Measurements from ENCODE around the gene NKX2-1.
A peak's percentile ranks its signal among the peaks of the same experiment; 100 is the strongest.
"Not testable (repeated sequence)": the region's sequence is repeated elsewhere in the genome, so short reads cannot be mapped to it uniquely, and the experiment has no call there.

Gene NKX2-1

GRCh38 chr14:36519431-36520321, at the start of gene NKX2-1:
NKX2-1 (minus strand) TSS chr14:36520232; CDS start chr14:36520129, 103 bp downstream.
- no peak for DNase-seq (ENCODE audit: low spot score)

GRCh38 chr14:36556811-36557433, 36.9 kb upstream of the NKX2-1 start:
- peak; percentile 51 for DNase-seq (ENCODE audit: low spot score)

- no peak for DNase-seq (ENCODE audit: low spot score)
These were observed 36.1 kb upstream of the NKX2-1 start for GRCh38 chr14:36555998-36556743.

- peak; percentile 65 for DNase-seq (ENCODE audit: low spot score)
These were observed 33.7 kb upstream of the NKX2-1 start for GRCh38 chr14:36553656-36554260.

DNA sequence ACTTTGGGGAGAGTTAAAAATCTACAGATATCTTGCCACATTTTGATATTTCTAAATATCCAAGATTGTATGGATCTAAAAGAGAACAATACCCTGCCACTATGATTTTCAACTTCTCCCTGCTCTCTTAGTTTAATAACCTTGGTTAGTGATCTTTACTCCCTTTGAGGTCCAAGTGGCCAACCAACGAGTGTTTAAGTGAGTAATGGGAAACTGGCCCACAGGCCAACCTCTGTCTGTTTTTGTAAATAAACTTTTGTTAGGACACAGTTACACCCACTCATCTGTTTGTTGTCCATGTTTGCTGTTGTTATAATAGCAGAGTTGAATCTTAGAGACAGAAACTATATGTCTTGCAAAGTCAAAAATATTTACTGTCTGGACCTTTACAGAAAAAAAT, 30.9 kb upstream of the NKX2-1 start:
- DNase-seq (ENCODE audit: low spot score) = no peak

DNA sequence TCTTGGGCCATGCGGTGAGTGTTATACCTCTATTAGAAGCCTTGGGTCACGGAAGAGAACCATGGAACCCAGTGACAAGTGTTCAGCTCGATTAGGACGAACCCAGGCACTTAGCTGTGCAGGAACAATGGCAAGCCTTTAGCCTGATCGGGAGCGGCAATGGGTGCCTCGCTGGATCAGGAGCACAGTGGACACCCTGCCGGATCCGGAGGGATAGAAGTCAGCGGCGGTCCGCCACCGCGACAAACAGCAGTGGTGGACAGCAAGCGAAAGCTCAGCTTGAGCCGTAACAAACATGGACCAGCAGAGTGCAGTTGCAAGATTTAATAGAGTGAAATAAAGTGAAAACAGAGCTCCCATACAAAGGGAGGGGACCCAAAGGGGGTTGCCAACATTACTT, 24.2 kb upstream of the NKX2-1 start:
- DNase-seq (ENCODE audit: low spot score) = not testable (repeated sequence)

DNA sequence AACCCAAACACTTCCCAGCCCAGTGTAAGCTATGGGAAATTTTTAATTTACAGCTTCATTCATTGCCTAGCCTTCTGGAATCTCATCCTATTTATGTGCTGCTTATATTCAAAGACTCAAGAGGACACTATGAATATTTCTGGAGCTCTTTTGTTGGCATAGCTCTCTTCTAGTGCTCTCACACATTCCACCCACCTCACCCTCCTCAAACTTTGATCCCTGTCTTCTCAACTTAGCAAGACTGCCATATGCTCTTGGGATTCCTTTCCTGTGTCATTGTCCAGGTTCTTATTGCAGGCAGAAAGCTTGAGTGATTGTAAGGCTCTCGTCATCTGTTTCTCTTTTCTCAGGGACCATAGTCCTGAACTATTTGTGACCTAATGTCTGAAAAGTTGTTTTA, 18.0 kb upstream of the NKX2-1 start:
- no peak for DNase-seq (ENCODE audit: low spot score)

DNA sequence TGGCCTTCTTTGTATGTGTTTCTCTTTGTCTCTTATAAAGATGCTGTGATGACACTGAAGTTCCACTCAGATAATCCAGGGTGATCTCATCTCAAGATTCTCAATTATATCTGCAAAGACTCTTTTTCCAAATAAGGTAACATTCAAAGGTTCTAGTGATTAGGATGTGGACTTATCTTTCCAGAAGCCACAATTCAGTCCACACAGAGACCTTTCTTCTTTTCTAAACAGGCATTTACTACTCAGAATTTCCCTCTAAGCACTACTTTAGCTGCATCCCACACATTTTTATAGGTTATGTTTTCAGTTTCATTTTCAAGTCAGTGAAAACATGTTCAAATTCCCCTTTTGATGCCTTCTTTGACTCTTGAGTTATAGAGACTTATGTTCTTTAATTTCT, 9.0 kb upstream of the NKX2-1 start:
- DNase-seq (ENCODE audit: low spot score) = no peak

- no peak for DNase-seq (ENCODE audit: low spot score)
These were observed 5.7 kb upstream of the NKX2-1 start for GRCh38 chr14:36525746-36526099.

GRCh38 chr14:36524874-36525745, 5.1 kb upstream of the NKX2-1 start:
- DNase-seq (ENCODE audit: low spot score) = peak; percentile 59

DNA sequence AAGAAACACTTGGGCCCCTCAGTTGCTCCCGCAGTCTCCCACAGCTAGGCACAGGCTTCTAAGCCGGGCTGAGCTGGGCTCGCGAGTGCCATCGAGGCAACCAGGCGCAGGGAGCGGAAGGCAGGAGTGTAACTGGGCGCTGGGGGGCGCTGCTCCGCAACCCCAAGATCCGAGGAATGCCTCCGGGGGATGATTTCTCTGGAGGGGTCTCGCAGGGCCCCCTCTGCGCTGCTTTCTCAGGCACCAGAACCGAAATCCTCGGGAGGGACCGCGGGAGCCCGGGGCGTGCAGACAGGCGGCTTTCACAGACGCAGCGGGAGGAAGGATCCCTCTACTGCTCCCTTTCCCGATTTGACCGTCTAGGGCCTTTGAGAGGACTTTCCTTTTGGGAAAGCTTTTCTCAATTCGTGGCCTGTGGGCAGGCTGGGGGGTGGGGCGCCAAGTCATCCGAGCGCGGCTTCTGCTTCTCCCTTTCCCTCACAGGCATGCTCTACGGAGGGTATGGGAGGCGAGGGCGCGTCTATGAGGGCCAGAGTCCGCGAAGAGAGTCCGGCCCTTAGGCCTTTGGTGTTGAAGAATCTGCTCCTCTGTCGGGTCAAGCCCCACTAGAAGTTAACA, 4.3 kb upstream of the NKX2-1 start:
- no peak for DNase-seq (ENCODE audit: low spot score)

DNA sequence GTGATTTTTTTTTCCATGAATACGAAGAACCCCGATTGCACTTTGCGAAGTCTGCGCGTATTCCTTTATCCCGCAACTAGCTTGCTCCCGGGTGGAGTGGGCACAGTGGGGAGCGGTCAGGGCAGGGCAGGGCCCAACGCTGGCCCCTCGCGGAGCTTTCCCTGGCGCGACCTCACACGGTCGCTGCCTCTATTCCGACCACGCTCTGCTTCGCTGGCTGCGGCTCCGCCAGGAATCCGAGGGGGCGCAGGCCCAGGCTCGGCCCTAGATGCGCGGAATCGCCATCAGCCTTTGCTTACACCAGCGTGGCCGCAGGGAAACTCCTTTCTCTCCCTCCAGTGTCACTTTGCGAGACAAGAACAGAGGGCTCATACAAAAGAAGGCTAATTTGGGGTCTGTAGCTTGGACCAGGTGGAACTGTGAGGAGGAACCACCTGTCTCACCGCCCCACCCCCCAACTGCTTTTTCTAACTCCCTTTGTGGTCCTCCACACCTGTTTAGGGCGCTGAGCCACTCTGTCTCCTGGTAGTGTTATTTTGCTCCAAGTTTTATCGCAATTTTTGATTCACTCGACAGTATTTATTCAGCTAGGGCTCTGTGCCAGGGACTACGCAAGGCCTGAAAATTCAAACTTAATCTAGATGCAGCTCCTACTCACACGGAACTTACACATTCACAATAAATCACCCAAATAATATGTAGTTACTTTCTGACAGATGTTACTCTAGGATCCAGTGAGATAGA, 3.1 kb upstream of the NKX2-1 start:
- no peak for DNase-seq (ENCODE audit: low spot score)

DNA sequence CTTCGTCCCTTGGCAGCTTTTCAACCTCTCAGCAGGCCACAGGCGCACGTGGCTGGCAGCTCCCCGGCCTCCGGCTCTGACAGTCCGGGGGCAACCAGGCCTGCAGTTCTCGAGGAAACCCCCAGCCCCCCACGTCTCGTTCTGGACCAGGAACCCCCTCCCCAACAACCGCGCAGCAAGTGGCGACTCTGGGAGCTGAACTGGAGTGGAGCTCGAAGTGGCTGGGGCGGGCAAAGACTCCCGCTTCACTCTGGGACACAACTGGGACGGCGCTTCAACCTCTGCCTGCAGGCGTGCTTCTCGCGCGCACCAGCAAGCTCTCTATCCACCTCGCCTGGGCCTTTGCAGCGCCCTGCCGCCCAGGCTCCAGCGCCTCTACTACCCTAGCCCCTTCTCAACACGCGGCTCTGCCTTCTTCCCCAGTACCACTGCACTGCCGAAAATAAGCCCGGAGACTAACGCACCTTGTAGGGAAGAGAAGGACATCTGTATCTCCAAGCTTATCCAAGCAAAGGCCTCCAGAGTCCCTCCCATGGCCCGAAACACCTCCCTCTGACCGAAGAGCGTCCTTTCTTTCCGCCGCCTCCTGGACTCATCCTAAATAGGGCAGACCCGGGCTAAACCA, 2.4 kb upstream of the NKX2-1 start:
- DNase-seq (ENCODE audit: low spot score) = no peak

- DNase-seq (ENCODE audit: low spot score) = no peak
These were observed 1.7 kb upstream of the NKX2-1 start for GRCh38 chr14:36521598-36522345.

GRCh38 chr14:36520601-36521525, 831 bp upstream of the NKX2-1 start:
- no peak for DNase-seq (ENCODE audit: low spot score)

DNA sequence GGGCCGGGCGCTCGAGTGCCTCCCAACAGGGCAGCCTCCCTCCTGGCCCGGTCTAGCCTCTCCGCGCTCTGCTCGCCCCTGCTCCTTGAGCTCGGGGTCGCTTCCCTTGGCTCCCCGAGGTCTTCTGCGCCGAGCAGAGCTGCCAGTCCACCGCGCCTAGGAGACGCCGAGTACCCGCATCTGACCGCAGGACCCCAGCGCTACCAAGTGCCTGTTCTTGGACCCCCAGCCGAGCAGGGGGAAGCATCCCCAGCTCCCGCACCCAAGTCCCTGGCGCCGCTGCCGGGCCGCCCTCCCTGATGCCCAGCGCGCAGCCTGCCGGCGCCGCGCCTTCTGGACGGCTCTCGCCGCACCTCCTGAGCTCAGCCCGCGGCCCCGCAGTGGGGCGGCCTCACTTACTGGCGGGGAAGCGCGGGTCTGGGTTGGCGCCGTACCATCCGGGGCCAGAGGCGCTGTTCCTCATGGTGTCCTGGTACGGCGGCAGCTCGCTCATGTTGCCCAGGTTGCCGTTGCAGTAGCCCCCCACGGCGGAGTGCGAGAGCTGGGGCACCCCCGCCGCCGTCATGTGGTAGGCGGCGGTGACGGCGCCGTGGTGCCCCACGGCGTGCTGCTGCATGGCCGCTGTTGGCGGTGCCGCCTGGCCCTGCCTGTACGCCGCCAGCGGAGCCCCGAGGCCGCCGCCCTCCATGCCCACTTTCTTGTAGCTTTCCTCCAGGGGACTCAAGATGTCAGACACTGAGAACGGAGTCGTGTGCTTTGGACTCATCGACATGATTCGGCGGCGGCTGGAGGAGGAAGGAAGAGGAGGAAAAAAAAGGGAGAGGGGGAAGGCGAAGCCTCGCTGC, 1.2 kb downstream of the NKX2-1 start:
- DNase-seq (ENCODE audit: low spot score) = no peak

- DNase-seq (ENCODE audit: low spot score) = no peak
These were observed 1.9 kb downstream of the NKX2-1 start for GRCh38 chr14:36518031-36518585.
